Measurements from ENCODE around the gene PRKCE. TPM values are rescaled to one million over a fixed set of nuclear protein-coding genes. Genes with fewer than 3 reads are reported as not detected.

The PRKCE gene
- total RNA-seq, 1 experiment from 2014 or later = 4.4 TPM

- Mint-ChIP-seq H3K27ac (ENCODE audit: unreplicated experiment) (no peak overlapping the region), H3K27me3 (ENCODE audit: insufficient read depth, unreplicated experiment) (peaks cover 4% of the 10 kb centered on the region), H3K4me1 (ENCODE audit: low read depth, unreplicated experiment) (peaks cover 9% of the 10 kb centered on the region), H3K9me3 (ENCODE audit: unreplicated experiment) (no peaks in the 10 kb centered on the region), H3K36me3 (ENCODE audit: insufficient read depth, unreplicated experiment) (no peaks in the 10 kb centered on the region), H3K4me3 (ENCODE audit: unreplicated experiment) (no peak overlapping the region)
- intact Hi-C loops (cut with micrococcal nuclease; ENCODE audit: unreplicated experiment) = no loop called here
- no peaks in the 10 kb centered on the region for H3K36me3 ChIP-seq (ENCODE audit: control insufficient read depth, insufficient read depth, low read length)
- DNase-seq = no peak
- POLR2A ChIA-PET = no interaction called here
- no peaks in the 10 kb centered on the region for H3K27me3 ChIP-seq (replicated peaks; ENCODE audit: control insufficient read depth, insufficient read depth, low read length)
- H3K4me3 ChIP-seq (ENCODE audit: low read depth, low read length) = no peak overlapping the region
- TF ChIP-seq CTCF (IDR thresholded peaks at IDR 0.05; ENCODE audit: insufficient read depth in 1 of 2, low read depth in 1 of 2, low read length in 1 of 2, severe bottlenecking in 1 of 2, unreplicated experiment in 1 of 2) = no peak
- no TSS peak for BruUV-seq (replicated peaks)
- H3K4me1 ChIP-seq = no peaks in the 10 kb centered on the region
- CTCF ChIA-PET = no interaction called here
- H3K9me3 ChIP-seq = no peaks in the 10 kb centered on the region
These were observed 113.7 kb downstream of the PRKCE start for GRCh38 chr2:45765007-45765727.

GRCh38 chr2:45765728-45766254 lies 114.3 kb downstream of the PRKCE start:
- no peak overlapping the region for H3K27ac Mint-ChIP-seq (ENCODE audit: unreplicated experiment)
- no peaks in the 10 kb centered on the region for H3K36me3 ChIP-seq (ENCODE audit: control insufficient read depth, insufficient read depth, low read length)
- intact Hi-C loops (cut with micrococcal nuclease; ENCODE audit: unreplicated experiment) = no loop called here
- no peaks in the 10 kb centered on the region for H3K27me3 ChIP-seq (replicated peaks; ENCODE audit: control insufficient read depth, insufficient read depth, low read length)
- BruUV-seq (replicated peaks) = no TSS peak
- H3K9me3 ChIP-seq = no peaks in the 10 kb centered on the region
- no peak overlapping the region for H3K4me3 Mint-ChIP-seq (ENCODE audit: unreplicated experiment)
- no peaks in the 10 kb centered on the region for H3K36me3 Mint-ChIP-seq (ENCODE audit: insufficient read depth, unreplicated experiment)
- no peak for DNase-seq
- no peaks in the 10 kb centered on the region for H3K9me3 Mint-ChIP-seq (ENCODE audit: unreplicated experiment)
- H3K27me3 Mint-ChIP-seq (ENCODE audit: insufficient read depth, unreplicated experiment) = peaks cover 4% of the 10 kb centered on the region
- ChIA-PET POLR2A (no interaction called here), CTCF (no interaction called here)
- H3K4me1 Mint-ChIP-seq (ENCODE audit: low read depth, unreplicated experiment) = peaks cover 9% of the 10 kb centered on the region
- no peak overlapping the region for H3K4me3 ChIP-seq (ENCODE audit: low read depth, low read length)
- H3K4me1 ChIP-seq = no peaks in the 10 kb centered on the region
- TF ChIP-seq CTCF (IDR thresholded peaks at IDR 0.05; ENCODE audit: insufficient read depth in 1 of 2, low read depth in 1 of 2, low read length in 1 of 2, severe bottlenecking in 1 of 2, unreplicated experiment in 1 of 2) = no peak

- Histone ChIP-seq H3K4me1 (no peaks in the 10 kb centered on the region), H3K27me3 (replicated peaks; ENCODE audit: control insufficient read depth, insufficient read depth, low read length) (no peaks in the 10 kb centered on the region), H3K36me3 (ENCODE audit: control insufficient read depth, insufficient read depth, low read length) (no peaks in the 10 kb centered on the region), H3K4me3 (ENCODE audit: low read depth, low read length) (no peak overlapping the region), H3K9me3 (no peaks in the 10 kb centered on the region)
- intact Hi-C loops (cut with micrococcal nuclease; ENCODE audit: unreplicated experiment) = no loop called here
- H3K36me3 Mint-ChIP-seq (ENCODE audit: insufficient read depth, unreplicated experiment) = no peaks in the 10 kb centered on the region
- no peak for DNase-seq
- H3K9me3 Mint-ChIP-seq (ENCODE audit: unreplicated experiment) = no peaks in the 10 kb centered on the region
- H3K4me3 Mint-ChIP-seq (ENCODE audit: unreplicated experiment) = no peak overlapping the region
- H3K27ac Mint-ChIP-seq (ENCODE audit: unreplicated experiment) = no peak overlapping the region
- ChIA-PET POLR2A (no interaction called here), CTCF (no interaction called here)
- H3K4me1 Mint-ChIP-seq (ENCODE audit: low read depth, unreplicated experiment) = peaks cover 9% of the 10 kb centered on the region
- TF ChIP-seq CTCF (IDR thresholded peaks at IDR 0.05; ENCODE audit: insufficient read depth in 1 of 2, low read depth in 1 of 2, low read length in 1 of 2, severe bottlenecking in 1 of 2, unreplicated experiment in 1 of 2) = no peak
- H3K27me3 Mint-ChIP-seq (ENCODE audit: insufficient read depth, unreplicated experiment) = peaks cover 4% of the 10 kb centered on the region
- no TSS peak for BruUV-seq (replicated peaks)
These were observed 116.7 kb downstream of the PRKCE start for GRCh38 chr2:45768208-45768607.

Measured in Caco-2 (cell line).